Heart left ventricle (tissue), 13 donors: Measurements from ENCODE around the gene RILP.
"Not testable (repeated sequence)": the region's sequence is repeated elsewhere in the genome, so short reads cannot be mapped to it uniquely, and the experiment has no call there.

Experiments
- CTCF ChIP-seq, 12 donors: fragments of 200-600 bp; sonication (generic) in 4 of 12; IDR thresholded peaks; one replicate each; pipeline versions ENCODE4 v1.5.0 to v1.8.0; 2018 to 2022; ENCODE audit warnings: antibody characterized with exemption in 12 of 12, mild to moderate bottlenecking in 5 of 12
- POLR2A ChIP-seq, 2 donors: fragments of 450-650 bp; IDR thresholded peaks; one replicate each; pipeline ENCODE4 v1.6.1; 2017; ENCODE audit warnings: antibody characterized with exemption in 2 of 2, mild to moderate bottlenecking in 2 of 2, moderate library complexity in 2 of 2
- donor health status: ischemic (EF 13 %, LVEDD 7.1; RV severe dilation, severe dysfunction).
- donor health status: DM: no; HTN: yes; CAD: no.
- donor health status: DM: no; HTN: no; CAD: no.
- donor health status: ischemic (EF 25% LVEDD 6.9; RV normal size, moderate dysfunction).
- donor health status: ischemic (EF 25% LVEDD 5.7; RV mildly dilated, moderate dysfunction).
- donor health status: ischemic (EF 35%, LVEDD 5.7; RV mildly dilated, moderate dysfunction).
- donor health status: nonischemic (EF 11% LVEDD 7.7; RV severe dilation, severe dysfunction).
- donor health status: DM: yes; HTN: yes; CAD: no.
- donor health status: PGD.
- donor health status: ischemic (EF 29% LVEDD 5.4; RV normal size, mild dysfunction).
- donor health status: nonischemic (EF 23%, LVEDD 6.1; RV moderate dilation, normal function).

GRCh38 chr17:1663934-1664333 is 14.3 kb upstream of the RILP start:
- TF ChIP-seq CTCF, POLR2A (IDR thresholded peaks at IDR 0.05): not testable (repeated sequence)
